HepG2 (cell line): ENCODE measurements around the gene IGF2. TPM values are rescaled to one million over a fixed set of nuclear protein-coding genes. Genes with fewer than 3 reads are reported as not detected.
A peak's percentile ranks its signal among the peaks of the same experiment; 100 is the strongest.

Source experiments
- JUNB ChIP-seq: sonication (generic); formaldehyde crosslinking; IDR thresholded peaks from 2 replicates; pipeline ENCODE4 v1.8.0; 2022; ENCODE audit warnings: missing genetic modification reagents, mild to moderate bottlenecking, borderline replicate concordance
- MNT ChIP-seq: fragments of 450-650 bp; IDR thresholded peaks from 2 replicates; pipeline ENCODE4 v1.6.1; 2016
- NR2F1 ChIP-seq, 2 experiments: fragments of 450-650 bp in 1 of 2; formaldehyde crosslinking in 1 of 2; IDR thresholded peaks; 2 replicates each; pipeline versions ENCODE4 v1.5.0 to v1.6.1; 2016 to 2020; ENCODE audit warnings: mild to moderate bottlenecking in 1 of 2, missing compliant biosample characterization in 1 of 2, missing genetic modification reagents in 1 of 2, moderate library complexity in 1 of 2
- REL ChIP-seq: sonication (generic); formaldehyde crosslinking; conservative IDR thresholded peaks from 2 replicates; pipeline ENCODE4 v1.8.0; 2022; ENCODE audit warnings: mild to moderate bottlenecking, missing genetic modification reagents, moderate library complexity
- SIX4 ChIP-seq: sonication (generic); formaldehyde crosslinking; IDR thresholded peaks from 2 replicates; pipeline ENCODE4 v1.4.0; 2020; ENCODE audit warnings: missing genetic modification reagents
- polyA plus RNA-seq, 8 experiments: library from polyadenylated mRNA; depleted of rRNA in 3 of 8; stranded (reverse) in 7 of 8; unstranded in 1 of 8; fragments of >200 nt; fragmentation: Illumina TruSeq in 4 of 8; extraction: Trizol in 4 of 8; gene quantifications; 2 replicates each; pipeline versions ENCODE4 v1.2.1 to v1.2.3, GENCODE V29; 2011 to 2016; ENCODE audit warnings: low read depth in 4 of 8, missing spikeins in 1 of 8, mixed read lengths in 1 of 8; ENCODE audit not compliant: insufficient read depth in 1 of 8
- total RNA-seq, 5 experiments: library from RNA; depleted of rRNA; stranded (reverse); fragments of >200 nt; fragmentation: Illumina TruSeq; extraction: Trizol; gene quantifications; 2 replicates each; pipeline ENCODE4 v1.2.3, GENCODE V29; 2016; ENCODE audit warnings: low read depth in 1 of 5
- TF ChIP-seq, protein P1 (sequence below): sonication (generic); formaldehyde crosslinking; IDR thresholded peaks from 2 replicates; pipeline ENCODE4 v1.9.0; 2021; ENCODE audit warnings: mild to moderate bottlenecking, missing genetic modification reagents

Gene IGF2
- total and polyA plus RNA-seq, 2 of the 13 experiments (the other 11 are each of a cell fraction or from before 2014, with no cell fraction given) = 79.1 to 254 TPM

GRCh38 chr11:2187280-2187707 is 48.1 kb upstream of the IGF2 start (continued):
- TF ChIP-seq, protein P1, sequence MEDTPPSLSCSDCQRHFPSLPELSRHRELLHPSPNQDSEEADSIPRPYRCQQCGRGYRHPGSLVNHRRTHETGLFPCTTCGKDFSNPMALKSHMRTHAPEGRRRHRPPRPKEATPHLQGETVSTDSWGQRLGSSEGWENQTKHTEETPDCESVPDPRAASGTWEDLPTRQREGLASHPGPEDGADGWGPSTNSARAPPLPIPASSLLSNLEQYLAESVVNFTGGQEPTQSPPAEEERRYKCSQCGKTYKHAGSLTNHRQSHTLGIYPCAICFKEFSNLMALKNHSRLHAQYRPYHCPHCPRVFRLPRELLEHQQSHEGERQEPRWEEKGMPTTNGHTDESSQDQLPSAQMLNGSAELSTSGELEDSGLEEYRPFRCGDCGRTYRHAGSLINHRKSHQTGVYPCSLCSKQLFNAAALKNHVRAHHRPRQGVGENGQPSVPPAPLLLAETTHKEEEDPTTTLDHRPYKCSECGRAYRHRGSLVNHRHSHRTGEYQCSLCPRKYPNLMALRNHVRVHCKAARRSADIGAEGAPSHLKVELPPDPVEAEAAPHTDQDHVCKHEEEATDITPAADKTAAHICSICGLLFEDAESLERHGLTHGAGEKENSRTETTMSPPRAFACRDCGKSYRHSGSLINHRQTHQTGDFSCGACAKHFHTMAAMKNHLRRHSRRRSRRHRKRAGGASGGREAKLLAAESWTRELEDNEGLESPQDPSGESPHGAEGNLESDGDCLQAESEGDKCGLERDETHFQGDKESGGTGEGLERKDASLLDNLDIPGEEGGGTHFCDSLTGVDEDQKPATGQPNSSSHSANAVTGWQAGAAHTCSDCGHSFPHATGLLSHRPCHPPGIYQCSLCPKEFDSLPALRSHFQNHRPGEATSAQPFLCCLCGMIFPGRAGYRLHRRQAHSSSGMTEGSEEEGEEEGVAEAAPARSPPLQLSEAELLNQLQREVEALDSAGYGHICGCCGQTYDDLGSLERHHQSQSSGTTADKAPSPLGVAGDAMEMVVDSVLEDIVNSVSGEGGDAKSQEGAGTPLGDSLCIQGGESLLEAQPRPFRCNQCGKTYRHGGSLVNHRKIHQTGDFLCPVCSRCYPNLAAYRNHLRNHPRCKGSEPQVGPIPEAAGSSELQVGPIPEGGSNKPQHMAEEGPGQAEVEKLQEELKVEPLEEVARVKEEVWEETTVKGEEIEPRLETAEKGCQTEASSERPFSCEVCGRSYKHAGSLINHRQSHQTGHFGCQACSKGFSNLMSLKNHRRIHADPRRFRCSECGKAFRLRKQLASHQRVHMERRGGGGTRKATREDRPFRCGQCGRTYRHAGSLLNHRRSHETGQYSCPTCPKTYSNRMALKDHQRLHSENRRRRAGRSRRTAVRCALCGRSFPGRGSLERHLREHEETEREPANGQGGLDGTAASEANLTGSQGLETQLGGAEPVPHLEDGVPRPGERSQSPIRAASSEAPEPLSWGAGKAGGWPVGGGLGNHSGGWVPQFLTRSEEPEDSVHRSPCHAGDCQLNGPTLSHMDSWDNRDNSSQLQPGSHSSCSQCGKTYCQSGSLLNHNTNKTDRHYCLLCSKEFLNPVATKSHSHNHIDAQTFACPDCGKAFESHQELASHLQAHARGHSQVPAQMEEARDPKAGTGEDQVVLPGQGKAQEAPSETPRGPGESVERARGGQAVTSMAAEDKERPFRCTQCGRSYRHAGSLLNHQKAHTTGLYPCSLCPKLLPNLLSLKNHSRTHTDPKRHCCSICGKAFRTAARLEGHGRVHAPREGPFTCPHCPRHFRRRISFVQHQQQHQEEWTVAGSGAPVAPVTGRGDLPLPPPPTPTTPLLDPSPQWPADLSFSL (CRISPR knock-in tag) = peak; percentile 94; the same call in 1 of the 2 replicates
- TF ChIP-seq REL (CRISPR knock-in tag) (no peak), JUNB (peak; percentile 50; the same call in 1 of the 2 replicates), NR2F1 (CRISPR knock-in tag; IDR thresholded peaks at IDR 0.05) (no peak), SIX4 (no peak), MNT (peak; percentile 13; the same call in 1 of the 2 replicates)
